NK-92 (cell line): ENCODE measurements around the gene FBLN2.
"Not testable (repeated sequence)": the region's sequence is repeated elsewhere in the genome, so short reads cannot be mapped to it uniquely, and the experiment has no call there.

Source experiments
- DNase-seq: peaks from one replicate; lab custom pipeline; 2025; ENCODE audit not compliant: unreplicated experiment; lab: John Stamatoyannopoulos, UW

Gene FBLN2

DNA sequence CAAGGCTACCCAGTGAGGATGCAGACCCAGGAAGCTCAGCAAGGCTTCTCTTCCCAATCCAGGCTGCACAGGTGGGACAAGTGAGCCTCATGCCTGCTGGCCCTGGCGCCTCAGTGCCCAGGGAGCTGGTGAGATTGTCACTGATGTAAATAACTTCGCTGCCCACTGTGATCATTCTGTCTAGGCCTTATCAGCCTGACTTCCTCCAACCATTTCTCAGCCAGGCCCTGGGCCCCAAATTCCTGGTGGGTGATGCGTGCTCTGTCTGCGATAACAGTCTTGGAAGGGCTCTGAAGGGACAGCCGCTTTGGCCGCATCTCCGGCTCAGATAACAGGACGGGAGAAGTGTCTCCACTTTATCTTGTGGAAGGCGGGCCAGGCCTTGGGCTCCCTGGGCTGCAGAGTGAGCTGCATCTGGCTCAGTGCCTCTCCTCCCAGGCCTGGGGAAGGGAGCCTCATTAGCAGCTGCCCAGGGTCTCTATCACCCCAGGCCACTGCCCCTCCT, 2.2 kb upstream of the FBLN2 start:
- DNase-seq: no peak

DNA sequence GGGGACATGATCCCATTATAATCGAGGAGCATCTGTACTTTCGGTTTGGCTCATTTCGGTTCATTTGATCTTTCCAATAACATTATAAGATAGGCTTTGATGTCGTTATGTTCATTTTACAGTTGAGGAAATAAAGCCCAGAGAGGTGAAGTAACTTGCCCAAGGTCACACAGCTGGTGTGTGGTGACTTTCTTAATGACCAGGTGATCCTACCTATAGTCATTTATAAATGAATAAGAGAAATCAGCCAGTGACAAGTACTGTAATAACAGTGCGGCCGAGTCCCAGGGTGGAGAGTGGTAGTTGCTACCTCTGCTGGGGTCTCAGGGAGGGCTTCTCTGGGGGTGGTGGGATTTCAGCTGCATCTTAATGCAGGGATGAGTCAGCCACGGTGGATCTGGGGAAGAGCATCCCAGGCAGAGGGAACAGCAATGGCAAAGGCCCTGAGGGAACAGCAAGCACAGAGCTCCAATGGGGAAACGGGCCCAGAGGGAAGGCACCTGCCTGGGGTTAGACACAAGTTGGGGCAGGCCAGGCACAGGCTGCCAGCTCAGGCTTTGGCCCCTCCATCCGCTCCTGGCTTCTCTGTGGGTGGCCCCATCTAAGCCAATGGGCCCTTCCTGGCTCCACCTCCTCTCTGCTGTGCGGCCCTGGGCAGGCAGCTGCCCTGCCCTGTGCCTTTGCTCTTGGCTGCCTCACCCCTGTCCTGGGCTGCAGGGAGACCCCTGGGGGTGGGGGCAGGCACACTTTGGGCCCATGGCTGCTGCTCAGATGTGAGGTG, 1.1 kb upstream of the FBLN2 start:
- no peak for DNase-seq

DNA sequence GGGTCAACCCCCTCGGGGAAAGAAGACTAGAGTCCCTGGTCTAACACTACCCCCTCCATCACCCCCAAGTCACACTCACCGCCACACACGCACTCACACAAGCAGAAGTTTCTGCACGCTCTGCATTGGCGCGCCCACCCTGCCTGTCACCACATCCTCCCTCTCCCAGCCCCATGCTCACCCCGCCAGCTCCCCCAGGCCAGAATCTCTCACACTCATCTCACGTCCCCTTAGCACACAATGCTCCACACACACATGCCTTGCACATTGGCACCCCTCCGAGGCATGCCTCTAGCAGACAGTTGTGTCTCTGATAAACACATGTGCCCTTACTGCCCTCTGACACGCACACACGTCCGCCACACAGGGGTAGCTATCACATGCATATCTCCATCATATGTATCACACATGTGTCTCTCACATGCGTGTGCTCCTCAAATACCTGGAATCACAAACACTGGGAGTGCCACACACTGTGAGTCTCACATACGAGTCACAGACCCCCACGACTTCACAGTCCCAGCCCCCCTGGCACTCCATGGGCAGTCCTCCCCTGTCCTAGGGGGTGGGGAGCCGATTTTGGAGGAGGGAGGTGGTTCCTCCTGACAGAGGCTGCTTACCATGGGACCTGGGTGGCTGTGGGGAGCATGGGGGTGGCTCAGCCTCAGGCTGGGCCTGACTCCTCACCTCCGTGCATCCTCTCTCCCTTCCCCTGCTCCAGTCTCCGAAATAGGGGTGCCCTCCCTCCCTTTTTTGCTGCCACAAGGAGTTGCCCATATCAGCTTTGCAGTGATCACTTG, 898 bp downstream of the FBLN2 start:
- no peak for DNase-seq

DNA sequence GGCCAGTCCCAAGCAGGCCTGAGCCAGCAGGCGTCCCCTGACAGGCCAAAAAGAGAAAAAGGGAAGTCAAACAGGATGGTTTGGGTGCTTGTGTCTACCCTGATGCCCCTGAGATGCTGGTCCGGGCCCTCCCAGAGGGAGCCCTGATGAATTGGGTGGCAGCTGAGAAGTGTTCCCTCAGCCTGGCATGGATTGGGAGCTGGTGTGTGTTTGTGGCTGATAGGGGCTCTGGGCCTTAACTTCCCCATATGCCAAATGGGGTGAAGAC, 1.4 kb downstream of the FBLN2 start:
- no peak for DNase-seq

DNA sequence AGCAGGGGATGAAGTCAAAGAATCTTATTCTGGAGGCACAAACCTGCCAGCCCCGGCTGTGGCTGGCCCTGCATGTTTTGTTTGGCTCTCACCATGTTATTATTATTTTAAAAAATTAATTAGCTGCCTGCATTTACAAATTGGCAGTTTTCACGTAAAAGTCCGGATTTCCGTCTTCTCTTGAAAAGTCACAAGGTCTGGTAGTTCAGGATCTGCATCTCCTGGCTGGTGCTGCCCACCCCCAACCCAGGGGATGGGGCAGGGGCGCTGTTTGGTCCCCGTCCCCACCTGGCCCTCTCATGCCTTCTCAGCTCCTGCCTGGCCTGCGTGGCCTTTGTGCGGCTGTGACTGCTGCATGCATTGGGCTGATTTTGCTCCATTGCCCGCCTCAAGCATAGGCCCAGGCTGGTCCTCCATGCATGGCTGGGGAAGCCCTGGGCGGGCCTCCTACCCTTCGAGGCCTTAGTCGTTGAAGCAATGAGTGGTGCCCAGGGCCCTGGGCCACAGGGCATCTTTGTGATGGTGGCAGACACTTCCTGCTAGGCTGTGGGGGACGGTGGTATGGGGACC, 2.0 kb downstream of the FBLN2 start:
- DNase-seq: no peak

DNA sequence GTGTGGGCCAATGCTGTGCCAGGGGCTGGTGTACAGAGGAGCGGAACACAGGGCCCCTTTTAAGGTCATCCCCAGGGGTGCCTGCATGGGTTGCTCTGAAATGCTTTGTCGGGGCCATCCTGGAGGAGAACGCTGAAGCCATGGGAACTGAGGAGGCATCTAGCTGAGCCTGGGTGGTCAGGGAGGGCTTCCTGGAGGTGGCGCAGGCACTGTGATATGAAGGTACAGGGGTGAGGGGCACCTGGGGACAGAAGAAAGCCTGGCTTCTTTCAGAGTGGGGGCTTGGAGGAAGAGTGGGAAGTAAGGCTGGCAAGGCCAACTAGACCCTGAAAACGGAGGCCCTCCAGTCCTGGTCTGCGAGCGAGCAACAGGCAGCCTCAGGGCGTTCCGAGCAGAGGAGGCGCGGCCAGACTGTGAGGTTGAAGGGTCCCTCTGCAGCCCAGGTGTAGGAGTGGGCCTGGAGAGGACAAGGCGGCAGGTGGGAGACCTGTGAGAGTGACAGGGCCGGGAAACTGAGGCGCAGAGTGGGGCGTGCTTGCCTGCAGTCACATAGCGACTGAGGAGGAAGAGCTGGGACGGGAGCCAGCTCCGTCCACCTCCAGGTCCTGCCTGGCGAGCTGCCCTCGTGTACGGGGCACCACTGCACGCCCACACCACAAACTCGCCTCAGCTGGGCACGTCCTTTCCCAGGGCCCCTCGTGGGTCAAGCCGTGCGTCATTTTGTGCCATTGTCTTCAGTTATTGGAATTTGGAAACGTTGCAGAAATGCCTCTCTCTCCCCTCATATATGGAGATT, 4.1 kb downstream of the FBLN2 start:
- DNase-seq: no peak

GRCh38 chr3:13553686-13554085, 4.8 kb downstream of the FBLN2 start:
- DNase-seq: no peak

- no peak for DNase-seq
Observed at GRCh38 chr3:13555753-13556152, 6.8 kb downstream of the FBLN2 start.

- no peak for DNase-seq
Observed at GRCh38 chr3:13556207-13556606, 7.3 kb downstream of the FBLN2 start.

- no peak for DNase-seq
Observed at GRCh38 chr3:13556917-13557316, 8.0 kb downstream of the FBLN2 start.

GRCh38 chr3:13557417-13557816, 8.5 kb downstream of the FBLN2 start:
- DNase-seq: no peak

DNA sequence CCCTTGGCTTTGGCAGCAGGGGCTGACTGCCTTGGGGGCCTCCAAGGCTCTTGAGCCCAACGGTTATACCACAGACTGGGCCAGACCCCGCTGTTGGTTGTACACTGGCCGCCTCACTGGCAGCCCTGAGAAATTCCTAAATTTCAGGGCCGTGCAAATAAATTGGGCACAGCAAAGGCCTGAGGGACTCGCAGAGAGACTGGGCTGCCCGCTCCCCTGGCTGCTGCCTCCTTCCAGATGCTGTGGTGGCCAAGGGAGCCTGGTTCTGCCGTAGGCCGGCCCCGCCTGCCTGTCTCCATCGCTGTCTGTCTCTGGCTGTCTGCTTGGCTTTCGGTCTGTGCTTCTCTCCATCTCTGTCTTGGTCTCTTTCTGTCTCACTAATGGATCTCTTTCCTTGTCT, 9.0 kb downstream of the FBLN2 start:
- no peak for DNase-seq

GRCh38 chr3:13558651-13559050, 9.7 kb downstream of the FBLN2 start:
- no peak for DNase-seq

DNA sequence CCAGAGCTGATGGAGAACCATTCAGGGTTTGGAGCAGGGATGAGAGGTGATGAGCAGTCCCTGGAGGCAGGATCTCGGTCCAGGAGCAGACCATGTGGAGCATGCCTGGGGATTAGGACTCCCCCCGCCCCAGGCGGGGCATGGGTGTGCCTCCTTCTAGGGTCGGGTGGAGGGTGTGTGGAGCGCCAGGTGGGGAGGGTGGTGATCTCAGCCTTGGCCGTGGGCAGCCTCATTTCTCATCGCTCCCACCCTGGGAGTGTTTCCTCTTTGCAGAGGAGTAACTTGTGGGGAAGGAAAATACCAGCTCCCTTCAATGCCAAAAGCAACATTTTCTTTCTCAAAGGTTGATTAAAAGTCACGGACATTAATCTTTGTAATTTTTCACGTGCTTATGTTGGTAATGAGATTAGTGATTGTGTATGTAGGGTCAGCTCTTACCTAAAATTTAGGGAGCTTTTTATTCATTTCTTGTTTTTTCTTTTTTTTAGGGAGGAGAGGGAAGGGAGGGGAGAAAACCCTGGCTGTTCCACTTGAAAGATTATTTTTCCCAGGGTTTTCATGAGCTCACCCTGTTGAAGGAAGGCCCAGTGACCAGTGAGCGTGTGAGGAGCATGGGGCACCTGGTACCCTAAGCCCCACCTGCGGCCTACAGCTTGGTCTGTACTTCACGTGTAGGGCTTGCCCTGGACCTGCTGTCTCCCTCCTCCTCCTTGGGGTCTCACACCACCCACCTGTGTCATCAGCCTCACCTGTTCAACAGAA, 11.0 kb downstream of the FBLN2 start:
- no peak for DNase-seq

DNA sequence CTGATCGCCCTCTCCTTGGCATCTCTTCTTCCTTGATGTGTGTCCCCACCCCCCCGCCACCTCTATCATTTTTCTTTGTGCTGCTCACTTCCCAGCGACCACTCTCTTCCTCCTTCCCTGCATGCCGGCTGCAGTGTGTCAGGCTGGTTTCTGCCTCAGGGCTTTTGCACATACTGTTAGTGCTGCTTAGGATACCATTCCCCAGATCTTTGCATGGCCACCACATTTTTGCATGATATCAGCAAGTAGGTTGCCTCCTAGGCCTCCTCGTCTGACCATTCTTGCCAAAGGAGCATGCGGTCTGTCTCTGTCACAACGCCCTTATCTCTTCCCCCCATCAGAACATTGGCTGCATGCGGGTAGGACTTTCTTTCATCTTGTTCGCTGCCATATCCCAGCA, 12.5 kb downstream of the FBLN2 start:
- no peak for DNase-seq

DNA sequence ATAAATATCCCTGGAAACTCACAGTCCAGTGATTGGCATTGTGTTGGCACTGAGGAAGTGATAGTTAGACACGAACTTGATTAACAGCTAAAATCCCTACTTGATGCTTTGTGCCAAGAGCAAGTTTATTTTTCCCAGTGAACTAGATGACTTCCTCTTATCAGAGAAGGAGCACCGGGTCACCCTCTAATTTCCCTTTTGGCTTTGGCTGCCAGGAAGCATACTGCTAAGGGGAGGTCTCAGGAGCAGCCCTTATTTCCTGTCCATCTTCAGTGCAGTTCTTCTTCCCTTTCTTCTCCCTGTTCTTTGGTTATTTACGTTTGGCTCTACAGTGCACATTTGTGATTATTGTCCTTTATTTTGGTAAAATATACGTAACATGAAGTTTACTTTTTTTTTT, 13.0 kb downstream of the FBLN2 start:
- DNase-seq: no peak

- not testable (repeated sequence) for DNase-seq
Observed at GRCh38 chr3:13562421-13562820, 13.5 kb downstream of the FBLN2 start.

GRCh38 chr3:13563321-13563720, 14.4 kb downstream of the FBLN2 start:
- no peak for DNase-seq

DNA sequence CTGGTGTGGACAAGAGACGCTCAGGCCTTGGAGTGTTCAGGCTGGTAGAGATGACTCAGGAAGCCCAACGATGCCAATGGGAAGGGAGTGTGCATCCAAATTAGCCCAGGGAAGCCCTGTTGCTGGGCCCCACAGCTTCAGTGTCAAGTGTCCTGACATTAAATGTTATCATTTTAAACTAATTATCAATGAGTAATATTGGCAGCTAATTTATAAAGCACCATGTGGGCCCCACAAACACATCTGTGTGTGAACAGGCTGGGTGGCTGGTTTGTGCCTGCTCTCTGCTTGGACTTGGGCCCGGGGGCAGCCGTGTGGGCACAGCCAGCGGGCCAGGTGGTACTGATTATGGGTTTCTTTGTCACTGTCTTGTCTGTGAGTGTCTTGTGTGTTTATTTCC, 15.0 kb downstream of the FBLN2 start:
- DNase-seq: no peak

DNA sequence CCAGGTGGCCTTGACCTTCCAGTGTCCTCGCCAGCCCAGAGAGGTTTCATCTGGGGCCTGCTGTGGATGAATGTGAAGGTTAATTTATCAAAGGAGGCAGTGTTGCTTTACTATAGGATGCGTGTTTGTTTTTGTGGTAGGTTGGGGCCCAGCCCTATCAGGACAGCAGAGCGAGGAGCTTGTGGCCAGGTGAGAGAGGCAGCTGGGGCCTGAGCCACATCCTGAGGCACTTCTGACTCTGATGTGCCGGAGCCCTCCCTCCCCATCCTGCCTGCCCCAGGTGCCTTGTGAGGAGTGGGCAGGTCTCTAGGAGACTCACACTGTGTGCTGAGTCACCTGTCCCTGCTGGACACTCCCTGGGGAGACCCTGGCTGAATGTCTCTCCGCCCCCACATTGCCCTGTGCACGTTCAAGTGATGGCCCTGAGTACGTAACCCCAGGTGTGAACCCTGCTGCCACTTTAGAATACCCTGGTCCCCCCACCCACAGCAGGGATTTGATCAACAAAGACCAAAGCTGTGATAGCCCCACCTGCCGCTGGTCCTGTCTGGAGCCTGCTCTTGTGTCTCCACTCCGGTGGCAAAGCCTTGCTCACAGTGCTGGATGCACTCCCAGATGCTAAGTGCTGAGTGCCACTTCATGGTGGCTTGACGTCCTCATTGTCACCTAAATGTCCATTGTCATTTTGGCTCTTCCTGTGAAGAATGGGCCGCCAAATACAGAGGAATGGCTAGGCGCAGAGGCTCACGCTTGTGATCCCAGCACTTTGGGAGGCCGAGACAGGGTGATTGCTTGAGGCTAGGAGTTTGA, 16.0 kb downstream of the FBLN2 start:
- no peak for DNase-seq
